ENCODE results near the gene UBE2L3. TPM values are rescaled to one million over a fixed set of nuclear protein-coding genes. Genes with fewer than 3 reads are reported as not detected.
"Not testable (repeated sequence)": the region's sequence is repeated elsewhere in the genome, so short reads cannot be mapped to it uniquely, and the experiment has no call there.

The UBE2L3 gene
- total RNA-seq, result 10 to 100 TPM; 16.8 to 34.4 (median 22.1) TPM
- long read RNA-seq, transcript UBE2L3-201 (4 exons, 3,028 nt), result major isoform, 17 of 18 reads
- long read RNA-seq, partial matches to known transcripts, result 0 of 18 reads
- long read RNA-seq, other reads (novel, unspliced or antisense), result 0 of 18 reads

DNA sequence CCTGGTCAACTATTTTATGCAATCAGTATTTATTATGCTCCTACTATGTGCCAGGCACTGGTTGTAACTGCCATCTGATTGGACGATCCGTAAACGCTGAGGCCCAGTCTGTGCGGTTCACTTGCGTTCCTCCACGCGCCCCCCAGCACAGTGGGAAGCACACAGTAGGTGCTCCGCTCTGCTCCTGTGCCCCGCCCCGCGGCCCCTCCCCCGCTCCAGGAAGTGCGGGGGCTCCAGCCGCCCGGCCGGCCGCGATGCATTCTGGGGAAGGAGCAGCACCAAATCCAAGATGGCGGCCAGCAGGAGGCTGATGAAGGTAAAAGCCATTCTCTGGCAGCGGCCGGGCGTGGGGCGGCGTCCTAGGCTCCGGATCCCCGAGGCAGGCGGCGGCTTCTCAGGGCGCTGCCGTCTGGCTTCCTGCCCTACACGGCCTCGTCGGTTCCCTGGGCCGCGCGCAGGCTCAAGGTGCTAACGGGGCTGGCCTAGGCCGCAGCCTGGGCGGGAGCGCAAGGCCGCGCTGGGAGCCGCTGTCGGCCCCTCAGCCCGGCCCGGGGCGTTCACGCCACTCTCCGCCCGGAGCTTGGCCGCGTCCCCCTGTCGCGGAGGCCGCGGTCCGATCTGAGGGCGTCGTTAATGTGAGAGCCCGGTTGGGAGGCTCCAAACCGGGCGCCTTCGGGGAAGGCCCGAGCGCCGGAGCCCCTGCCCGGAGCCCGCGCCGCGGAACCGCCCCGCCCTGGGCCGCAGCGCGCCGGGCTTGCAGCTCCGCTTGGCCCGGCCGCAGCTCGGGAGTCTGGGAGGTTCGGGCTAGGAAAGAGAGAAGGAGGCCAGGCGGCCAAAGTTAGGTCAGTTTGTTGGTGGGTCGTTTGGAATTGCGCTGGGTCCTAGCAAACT lies at the start of gene UBE2L3:
UBE2L3 (plus strand) TSS at position 259 of the 891 bp plus-strand sequence; CDS start at position 290, 31 bp downstream.
- peaks cover 0 to 42% (median 19%) of the 10 kb centered on the region in 4 donors for H3K4me1 ChIP-seq
- 3% methylated on average over 8 of the region's 85 CpGs for WGBS (ENCODE audit: insufficient coverage, low coverage, low lambda C conversion rate, missing lambda C conversion rate)

DNA sequence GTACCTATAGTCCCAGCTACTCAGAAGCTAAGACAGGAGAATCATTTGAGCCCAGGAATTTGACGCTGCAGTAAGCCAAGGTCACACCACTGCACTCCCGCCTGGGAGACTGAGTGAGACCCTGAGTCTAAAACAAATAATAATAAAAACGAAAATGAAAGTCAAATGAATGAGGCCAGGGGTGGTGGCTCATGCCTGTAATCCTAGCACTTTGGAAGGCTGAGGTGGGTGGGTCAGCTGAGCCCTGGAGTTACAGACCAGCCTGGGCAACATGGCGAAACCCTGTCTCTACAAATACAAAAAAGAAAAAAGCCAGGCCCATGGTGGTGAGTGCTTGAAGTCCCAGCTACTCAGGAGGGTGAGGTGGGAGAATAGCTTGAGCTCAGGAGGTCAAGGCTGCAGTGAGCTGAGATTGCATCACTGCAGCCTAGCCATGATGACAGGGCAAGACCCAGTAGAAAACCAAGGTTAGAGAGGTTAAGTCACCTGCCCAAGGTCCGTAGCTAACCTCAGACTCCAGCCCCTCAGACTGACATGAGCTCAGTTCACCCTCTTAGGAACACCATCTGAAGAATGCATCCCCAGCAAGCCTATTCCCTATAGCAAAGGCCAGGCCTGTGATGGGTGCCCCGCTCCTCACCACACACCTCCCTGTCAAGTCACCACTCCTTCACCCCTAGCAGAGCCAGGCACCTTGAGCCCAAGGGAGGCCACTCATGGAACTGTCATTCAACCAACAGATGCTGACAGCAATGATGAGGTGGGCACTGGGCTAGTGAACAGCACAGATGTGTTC lies 40.6 kb upstream of the UBE2L3 start:
- H3K4me1 ChIP-seq; H3K9me3 ChIP-seq; H3K27ac ChIP-seq; DNase-seq; H3K27me3 ChIP-seq; H3K36me3 ChIP-seq; H3K4me3 ChIP-seq; intact Hi-C loops (cut with DNase I): not testable (repeated sequence)
- no CpG with 5 or more reads among the region's 6 CpGs for WGBS (ENCODE audit: insufficient coverage, low coverage, low lambda C conversion rate, missing lambda C conversion rate)
- ATAC-seq, result peak in 1 of 4 donors; percentile 35

More for the DNA sequence above, at the start of gene UBE2L3:
- peak; percentile 88 to 89 (median 88) for DNase-seq
- no peaks in the 10 kb centered on the region for H3K36me3 ChIP-seq
- H3K27ac ChIP-seq, result peak within 1 kb of the TSS; percentile 88 to 98 (median 94)
- no peaks in the 10 kb centered on the region for H3K9me3 ChIP-seq
- H3K4me3 ChIP-seq, result peak within 1 kb of the TSS; percentile 97 to 99 (median 98)
- TF ChIP-seq, protein P1, sequence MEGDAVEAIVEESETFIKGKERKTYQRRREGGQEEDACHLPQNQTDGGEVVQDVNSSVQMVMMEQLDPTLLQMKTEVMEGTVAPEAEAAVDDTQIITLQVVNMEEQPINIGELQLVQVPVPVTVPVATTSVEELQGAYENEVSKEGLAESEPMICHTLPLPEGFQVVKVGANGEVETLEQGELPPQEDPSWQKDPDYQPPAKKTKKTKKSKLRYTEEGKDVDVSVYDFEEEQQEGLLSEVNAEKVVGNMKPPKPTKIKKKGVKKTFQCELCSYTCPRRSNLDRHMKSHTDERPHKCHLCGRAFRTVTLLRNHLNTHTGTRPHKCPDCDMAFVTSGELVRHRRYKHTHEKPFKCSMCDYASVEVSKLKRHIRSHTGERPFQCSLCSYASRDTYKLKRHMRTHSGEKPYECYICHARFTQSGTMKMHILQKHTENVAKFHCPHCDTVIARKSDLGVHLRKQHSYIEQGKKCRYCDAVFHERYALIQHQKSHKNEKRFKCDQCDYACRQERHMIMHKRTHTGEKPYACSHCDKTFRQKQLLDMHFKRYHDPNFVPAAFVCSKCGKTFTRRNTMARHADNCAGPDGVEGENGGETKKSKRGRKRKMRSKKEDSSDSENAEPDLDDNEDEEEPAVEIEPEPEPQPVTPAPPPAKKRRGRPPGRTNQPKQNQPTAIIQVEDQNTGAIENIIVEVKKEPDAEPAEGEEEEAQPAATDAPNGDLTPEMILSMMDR (IDR thresholded peaks at IDR 0.05), result no peak
- TF ChIP-seq POLR2A (IDR thresholded peaks at IDR 0.05), result peak; percentile 69
- intact Hi-C loops (cut with DNase I), result no loop called here
- no peaks in the 10 kb centered on the region for H3K27me3 ChIP-seq
- peak; percentile 86 to 91 (median 89) for ATAC-seq

DNA sequence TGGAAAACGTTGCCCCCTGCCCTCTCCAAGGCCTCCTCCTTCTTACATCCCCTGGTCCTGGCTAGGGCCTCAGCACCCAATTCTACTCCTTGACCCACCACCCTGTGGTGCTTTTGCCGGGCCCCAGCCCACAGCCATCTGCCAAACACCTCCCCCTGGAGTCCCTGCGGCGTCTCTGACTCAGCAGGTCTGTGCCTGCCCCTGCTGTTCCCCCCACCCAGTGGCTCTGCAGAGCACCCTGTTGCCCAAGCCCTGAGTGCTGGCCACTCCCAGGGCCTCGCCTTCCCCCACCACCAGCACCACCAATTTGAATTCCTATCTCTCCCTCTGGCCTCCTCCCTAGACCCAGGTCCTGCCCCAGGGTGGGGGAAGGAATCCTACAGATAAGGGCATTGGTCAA lies 36.0 kb upstream of the UBE2L3 start:
- ATAC-seq; intact Hi-C loops (cut with DNase I); DNase-seq; H3K4me1 ChIP-seq; H3K27ac ChIP-seq; H3K4me3 ChIP-seq; H3K36me3 ChIP-seq; H3K27me3 ChIP-seq; H3K9me3 ChIP-seq: not testable (repeated sequence)
- no CpG with 5 or more reads among the region's 5 CpGs for WGBS (ENCODE audit: insufficient coverage, low coverage, low lambda C conversion rate, missing lambda C conversion rate)

DNA sequence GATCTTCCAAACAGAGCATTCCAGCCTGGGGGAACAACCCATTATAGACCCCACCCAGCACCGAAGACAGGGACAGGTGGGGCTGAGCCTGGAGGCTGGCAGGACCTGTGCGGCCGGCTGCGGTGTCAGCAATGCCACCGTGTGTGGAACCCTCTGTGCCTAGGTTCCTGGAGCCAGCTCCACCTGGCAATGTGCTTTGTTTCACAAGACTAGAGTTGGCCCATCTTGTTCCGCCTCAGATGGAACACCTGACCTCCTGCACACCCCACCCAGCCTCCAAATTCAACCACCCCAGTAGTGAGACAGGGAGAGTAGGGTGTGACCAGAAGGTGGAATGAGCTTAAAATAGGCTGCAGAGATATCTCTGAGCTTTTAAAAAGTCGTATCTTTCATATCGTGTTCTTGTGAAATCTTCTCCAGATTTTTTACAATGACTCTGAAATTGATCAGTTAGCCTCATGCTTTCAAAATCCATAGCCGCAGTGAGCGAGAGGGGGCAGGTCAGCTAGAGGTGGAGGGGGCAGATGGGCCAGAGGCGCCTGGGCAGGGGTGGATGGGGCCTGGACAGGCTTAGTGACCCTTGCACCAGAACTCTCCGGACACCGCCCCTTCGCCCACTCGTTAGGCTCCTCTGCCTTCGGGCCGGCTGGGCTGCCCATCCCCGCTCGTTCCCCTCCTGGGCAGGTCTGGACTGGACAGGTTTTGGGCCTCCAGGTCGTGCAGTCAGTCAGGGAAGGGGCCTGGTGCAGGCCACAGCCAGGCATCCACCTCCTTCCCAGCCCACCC lies 34.5 kb upstream of the UBE2L3 start:
- H3K27ac ChIP-seq; H3K9me3 ChIP-seq; H3K4me3 ChIP-seq; H3K4me1 ChIP-seq; H3K36me3 ChIP-seq; H3K27me3 ChIP-seq; DNase-seq; intact Hi-C loops (cut with DNase I): not testable (repeated sequence)
- peak; percentile 19 to 50 (median 39) for ATAC-seq
- WGBS (ENCODE audit: insufficient coverage, low coverage, low lambda C conversion rate, missing lambda C conversion rate), result no CpG with 5 or more reads among the region's 20 CpGs

DNA sequence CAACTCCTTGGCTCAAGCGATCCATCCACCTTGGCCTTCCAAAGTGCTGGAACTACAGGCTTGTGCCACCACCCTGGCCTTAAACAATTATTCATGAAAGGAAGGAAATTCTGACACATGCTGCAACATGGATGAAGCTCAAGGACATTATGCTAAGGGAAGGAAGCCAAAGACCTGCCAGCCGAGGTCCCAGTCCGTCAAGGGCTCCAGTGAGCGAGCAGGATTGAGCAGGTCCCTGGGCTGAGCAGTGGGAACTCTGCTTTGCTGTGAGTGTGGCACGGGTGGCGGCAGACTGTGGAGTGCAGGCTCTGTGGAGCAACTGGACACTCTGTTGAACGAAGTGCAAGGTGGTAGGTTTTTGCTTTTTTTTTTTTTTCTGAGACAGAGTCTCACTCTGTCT lies 27.7 kb upstream of the UBE2L3 start:
- H3K4me3 ChIP-seq; ATAC-seq; DNase-seq; H3K27me3 ChIP-seq; H3K27ac ChIP-seq; H3K36me3 ChIP-seq; H3K4me1 ChIP-seq; intact Hi-C loops (cut with DNase I); H3K9me3 ChIP-seq: not testable (repeated sequence)
- WGBS (ENCODE audit: insufficient coverage, low coverage, low lambda C conversion rate, missing lambda C conversion rate), result no CpG with 5 or more reads among the region's 7 CpGs

DNA sequence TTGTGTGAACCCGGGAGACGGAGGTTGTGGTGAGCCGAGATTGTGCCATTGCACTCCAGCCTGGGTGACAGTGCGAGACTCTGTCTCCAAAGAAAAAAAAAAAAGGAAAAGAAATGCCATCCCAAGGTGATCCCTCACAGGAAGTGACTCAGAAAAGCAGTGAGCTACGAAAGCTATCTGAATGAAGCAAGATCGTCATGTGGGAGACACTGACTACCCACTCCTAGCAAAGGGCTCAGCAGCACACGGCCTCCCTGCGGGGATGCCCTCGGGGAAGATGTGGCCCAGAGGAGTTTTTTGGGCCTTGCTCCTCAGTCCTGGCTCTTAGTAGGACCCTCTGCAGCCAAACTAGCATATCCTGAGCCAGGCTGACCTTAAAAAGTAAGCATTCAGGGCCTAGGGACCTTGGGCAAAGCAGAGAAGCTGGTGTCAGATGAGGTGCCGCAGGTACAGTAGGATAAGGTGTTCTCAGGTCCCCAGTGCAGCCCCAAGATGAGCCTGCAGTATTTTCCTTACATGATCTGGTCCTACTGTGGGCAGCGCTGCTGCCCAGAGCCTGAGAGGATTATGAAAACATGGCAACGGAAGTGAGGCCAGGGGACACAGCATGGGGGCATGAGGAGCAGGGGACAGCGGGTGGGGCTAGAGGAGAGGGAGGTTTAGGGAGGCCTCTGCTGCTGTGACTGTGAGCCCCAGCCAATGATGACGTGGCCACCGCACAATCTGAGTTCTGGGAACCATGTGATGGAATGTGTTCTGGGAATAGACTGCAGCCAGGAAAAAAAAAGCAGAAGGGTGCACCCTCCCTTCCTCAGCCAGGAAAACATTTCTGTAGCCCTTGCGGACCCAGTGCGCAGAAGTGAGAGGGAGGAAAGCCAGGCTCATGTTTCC lies 22.8 kb upstream of the UBE2L3 start:
- H3K4me1 ChIP-seq; intact Hi-C loops (cut with DNase I); H3K27ac ChIP-seq; DNase-seq; H3K4me3 ChIP-seq; ATAC-seq; H3K36me3 ChIP-seq; H3K27me3 ChIP-seq; H3K9me3 ChIP-seq: not testable (repeated sequence)
- 100% methylated on average over 1 of the region's 17 CpGs for WGBS (ENCODE audit: insufficient coverage, low coverage, low lambda C conversion rate, missing lambda C conversion rate)

DNA sequence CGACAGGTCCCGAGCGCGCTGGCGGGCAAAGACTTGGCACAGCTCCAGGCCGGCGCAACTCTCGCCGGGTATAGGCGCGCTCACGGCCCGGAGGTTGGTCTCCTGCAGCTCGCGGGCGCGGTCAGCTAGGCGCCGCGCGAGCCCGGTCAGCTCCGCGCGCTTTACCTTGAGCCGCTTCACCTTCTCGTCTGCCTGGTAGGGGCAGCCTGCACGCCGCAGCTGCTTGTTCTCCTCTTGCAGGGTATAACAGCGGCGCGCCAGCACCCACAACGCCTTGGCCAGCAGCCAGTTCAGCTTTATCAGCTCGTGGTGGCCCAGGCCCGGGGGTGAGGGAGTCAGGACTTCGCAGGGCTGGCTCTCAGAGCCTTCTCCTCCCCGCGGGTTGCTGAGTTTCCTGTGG lies 18.0 kb upstream of the UBE2L3 start:
- H3K36me3 ChIP-seq; intact Hi-C loops (cut with DNase I); H3K27me3 ChIP-seq; DNase-seq; H3K9me3 ChIP-seq; H3K27ac ChIP-seq; H3K4me1 ChIP-seq; H3K4me3 ChIP-seq: not testable (repeated sequence)
- ATAC-seq, result peak; percentile 46 to 57 (median 50)
- WGBS (ENCODE audit: insufficient coverage, low coverage, low lambda C conversion rate, missing lambda C conversion rate), result no CpG with 5 or more reads among the region's 38 CpGs

DNA sequence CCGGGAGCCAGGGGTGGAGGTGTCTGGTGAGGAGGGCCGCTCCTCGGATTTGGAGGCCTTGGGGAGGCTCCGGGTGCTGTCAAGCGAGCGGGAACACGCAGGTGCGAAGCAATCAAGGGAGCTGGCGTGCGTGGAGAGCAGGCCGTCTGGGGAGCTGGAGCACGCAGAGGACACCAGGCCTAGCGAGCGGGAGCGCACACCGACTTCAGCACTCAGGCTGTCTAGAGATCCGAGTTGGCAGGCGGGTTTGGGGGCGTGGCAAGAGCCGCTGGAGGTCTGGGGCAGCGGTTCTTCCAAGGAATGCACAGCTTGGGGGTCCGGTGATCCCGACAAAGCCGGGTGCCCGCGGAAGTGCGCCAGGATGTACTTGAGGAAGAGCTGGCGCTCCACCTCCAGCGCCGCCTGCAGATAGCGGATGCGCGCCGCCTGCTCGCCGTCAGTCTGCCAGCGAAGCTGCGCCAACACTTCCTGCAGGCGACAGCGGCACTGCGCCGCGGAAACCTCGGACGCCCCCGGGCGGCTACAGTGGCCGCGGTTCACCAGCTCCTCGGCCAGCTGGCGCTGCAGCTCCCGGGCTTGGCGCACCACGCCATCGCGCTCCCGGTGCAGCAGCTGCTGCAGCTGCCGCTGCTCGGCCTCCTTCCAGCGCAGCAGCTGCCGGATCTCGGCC lies 17.4 kb upstream of the UBE2L3 start:
- H3K36me3 ChIP-seq; H3K27ac ChIP-seq; intact Hi-C loops (cut with DNase I); H3K4me1 ChIP-seq; H3K9me3 ChIP-seq; DNase-seq; H3K27me3 ChIP-seq; H3K4me3 ChIP-seq: not testable (repeated sequence)
- peak; percentile 81 to 90 (median 86) for ATAC-seq
- WGBS (ENCODE audit: insufficient coverage, low coverage, low lambda C conversion rate, missing lambda C conversion rate), result no CpG with 5 or more reads among the region's 62 CpGs

Data from right lobe of liver (tissue), 6 donors.